ENCODE results near the gene MUSTN1.

GRCh38 chr3:52839268-52839575 is 4.4 kb upstream of the MUSTN1 start:
- TF ChIP-seq CTCF (IDR thresholded peaks at IDR 0.05), result no peak
- no peak for TF ChIP-seq POLR2A (IDR thresholded peaks at IDR 0.05)

Data from testis (tissue), 2 donors.